GM18951 (cell line): ENCODE data around the gene KRTAP12-1.

Experiments used
- POLR2A ChIP-seq: IDR thresholded peaks from 4 replicates; pipeline ENCODE4 v1.6.1; 2011; ENCODE audit warnings: mild to moderate bottlenecking; ENCODE audit not compliant: insufficient read length, insufficient read depth; ENCODE audit errors: extremely low read depth
- in situ Hi-C: fragments of 300-500 bp; cut with MboI; formaldehyde crosslinking; loops from one replicate; pipeline ENCODE4 v1.12.0; 2022; ENCODE audit warnings: low sequenced_read_pairs, mixed read lengths, inconsistent platforms; ENCODE audit not compliant: unreplicated experiment

The KRTAP12-1 gene, protein sequence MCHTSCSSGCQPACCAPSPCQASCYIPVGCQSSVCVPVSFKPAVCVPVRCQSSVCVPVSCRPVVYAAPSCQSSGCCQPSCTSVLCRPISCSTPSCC

DNA sequence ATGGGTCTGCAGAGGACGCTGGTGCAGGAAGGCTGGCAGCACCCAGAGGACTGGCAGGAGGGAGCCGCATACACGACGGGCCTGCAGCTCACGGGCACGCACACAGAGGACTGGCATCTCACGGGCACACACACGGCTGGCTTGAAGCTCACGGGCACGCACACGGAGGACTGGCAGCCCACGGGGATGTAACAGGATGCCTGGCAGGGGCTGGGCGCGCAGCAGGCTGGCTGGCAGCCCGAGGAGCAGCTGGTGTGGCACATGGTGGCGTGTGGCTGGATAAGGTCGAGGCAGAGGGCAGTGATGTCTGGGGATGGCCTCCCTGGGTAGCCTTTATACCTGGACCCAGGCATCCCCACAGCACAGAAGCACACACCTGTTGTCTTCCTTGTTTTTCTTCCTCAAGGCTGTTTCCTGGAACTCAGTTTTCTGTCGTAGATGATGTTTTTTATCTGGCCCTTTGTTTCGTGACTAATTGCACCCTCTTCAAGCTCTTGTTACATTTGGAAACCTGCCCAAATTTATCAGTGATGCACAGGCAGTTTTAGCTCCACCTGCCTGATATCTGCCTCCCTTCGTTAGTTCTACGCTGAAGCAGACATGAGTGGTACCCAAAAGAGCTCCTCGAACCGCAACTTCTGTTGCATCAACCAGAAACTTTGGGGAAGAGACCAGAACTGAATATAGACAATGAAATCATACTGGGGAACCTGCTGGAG lies at the start of gene KRTAP12-1:
TSS of gene KRTAP12-1 (minus strand) at position 303 of the 719 bp plus-strand sequence. CDS start at position 263, 40 bp downstream.
- in situ Hi-C loops: no loop called here
- no peak for TF ChIP-seq POLR2A

DNA sequence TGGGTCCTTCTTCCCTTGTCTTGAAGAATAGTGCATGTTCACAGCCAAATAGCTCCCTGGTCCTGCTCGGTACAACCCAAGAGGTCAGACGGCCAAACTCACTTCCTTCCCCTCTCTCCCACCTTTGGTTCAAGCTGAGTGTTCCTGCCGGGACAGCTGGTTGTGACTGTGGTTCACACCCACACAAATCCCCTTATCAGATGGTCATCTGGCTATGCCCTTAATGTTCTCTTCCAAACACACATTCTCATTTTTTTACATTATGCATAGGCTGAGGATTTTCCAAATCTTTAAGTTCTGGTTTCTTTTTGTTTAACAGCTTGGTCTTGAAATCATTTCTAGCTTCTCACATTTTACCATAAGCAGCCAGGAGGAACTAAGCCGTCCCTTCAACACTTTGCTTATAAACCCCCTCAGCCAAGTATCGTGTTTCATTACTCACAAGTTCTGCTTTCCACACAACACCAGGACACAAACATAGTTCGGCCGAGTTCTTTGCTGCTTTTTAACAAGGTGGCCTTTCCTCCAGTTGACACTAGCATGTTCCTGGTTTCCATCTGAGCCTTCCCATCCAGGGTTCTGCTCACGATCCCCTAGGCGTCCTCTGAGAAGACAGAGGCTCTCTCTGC lies 49.1 kb upstream of the KRTAP12-1 start:
- TF ChIP-seq POLR2A: no peak
- in situ Hi-C loops: no loop called here

DNA sequence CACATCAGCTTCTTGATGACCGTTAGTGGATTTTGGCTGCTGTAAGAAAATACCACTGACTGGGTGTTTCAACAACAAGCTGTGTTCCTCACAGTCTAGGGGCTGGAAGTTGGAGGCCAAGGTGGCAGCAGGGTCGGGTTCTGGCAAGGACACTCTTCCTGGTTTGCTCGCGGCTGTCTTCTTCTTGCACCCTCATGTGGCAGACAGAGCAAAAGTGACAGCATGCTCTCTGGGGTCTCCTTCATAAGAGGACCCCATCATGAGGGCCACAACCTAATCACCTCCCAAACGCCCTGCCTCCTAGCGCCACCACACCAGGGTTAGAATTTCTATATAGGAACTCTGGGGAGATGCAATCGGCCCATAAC lies 48.0 kb upstream of the KRTAP12-1 start:
- in situ Hi-C loops: no loop called here
- no peak for TF ChIP-seq POLR2A

DNA sequence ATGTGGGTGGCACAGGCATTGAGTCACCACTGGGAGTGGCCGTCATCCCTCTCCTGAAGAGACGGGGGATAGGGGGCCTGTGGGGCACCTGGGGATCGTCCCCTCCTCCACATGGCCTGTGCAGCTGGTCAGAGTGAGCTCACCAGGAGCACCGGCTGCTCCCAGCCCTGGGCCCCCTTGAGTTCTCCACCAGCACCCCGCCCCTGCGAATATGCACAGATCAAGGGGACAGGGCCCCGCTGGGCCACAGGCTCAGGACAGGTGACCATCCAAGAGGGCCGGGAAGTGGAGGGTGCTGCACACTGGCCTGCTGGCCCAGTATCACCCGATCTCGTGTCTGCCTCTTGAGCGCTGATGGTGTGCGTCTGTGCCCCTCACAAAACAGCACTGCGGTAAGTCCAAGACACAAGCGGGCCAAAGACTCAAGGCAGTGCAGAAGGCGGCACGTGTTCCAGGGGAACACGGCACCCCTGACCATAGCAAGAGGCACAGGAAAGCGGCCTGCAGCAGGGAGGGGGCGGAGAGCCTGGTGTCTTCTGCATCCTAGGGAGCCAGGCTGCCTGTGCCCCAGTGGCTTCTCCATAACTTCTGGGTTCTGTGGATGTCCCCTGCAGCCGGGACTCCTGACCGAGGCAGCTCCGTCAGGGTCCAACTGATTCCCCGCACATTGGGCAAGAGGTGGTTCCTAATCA lies 47.5 kb upstream of the KRTAP12-1 start:
- TF ChIP-seq POLR2A: no peak
- in situ Hi-C loops: no loop called here

DNA sequence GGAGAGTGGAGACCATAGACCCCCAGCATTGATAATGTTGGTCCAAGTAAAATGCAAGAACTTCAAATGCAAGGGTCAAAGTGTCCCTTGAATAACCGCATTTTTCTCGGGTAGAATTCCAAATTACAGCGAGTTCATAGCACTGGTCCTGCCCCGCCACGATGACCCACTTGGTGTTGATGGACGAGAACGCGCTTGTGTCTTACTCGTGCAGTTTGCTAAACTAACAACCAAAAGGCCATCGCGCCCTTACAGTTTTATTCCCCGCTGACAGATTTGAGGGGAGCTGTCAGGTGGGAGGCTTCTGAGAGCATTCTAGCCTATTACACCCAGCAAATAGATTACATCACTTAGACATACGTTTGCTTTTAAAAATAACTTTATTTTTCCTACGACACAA lies 46.8 kb upstream of the KRTAP12-1 start:
- in situ Hi-C loops: no loop called here
- TF ChIP-seq POLR2A: no peak

DNA sequence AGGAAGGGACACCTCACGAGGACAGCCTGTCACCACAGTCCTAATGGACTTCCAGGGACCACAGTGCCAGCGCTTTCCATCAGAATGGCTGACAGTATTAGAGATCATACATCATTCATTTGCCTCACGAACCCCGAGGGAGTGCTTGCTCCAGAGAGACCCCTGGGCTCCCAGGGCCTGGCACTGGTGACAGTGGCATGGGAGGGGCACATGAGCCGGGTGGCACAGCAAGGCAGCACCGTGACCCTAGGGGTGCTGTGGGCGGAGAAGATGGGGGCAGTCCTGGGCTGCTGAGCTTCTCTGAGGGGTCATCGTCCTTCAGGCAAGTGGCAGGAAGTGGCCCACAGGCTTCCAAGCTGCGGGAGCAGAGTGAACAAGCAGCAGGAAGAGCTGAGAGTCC lies 45.8 kb upstream of the KRTAP12-1 start:
- in situ Hi-C loops: no loop called here
- no peak for TF ChIP-seq POLR2A

DNA sequence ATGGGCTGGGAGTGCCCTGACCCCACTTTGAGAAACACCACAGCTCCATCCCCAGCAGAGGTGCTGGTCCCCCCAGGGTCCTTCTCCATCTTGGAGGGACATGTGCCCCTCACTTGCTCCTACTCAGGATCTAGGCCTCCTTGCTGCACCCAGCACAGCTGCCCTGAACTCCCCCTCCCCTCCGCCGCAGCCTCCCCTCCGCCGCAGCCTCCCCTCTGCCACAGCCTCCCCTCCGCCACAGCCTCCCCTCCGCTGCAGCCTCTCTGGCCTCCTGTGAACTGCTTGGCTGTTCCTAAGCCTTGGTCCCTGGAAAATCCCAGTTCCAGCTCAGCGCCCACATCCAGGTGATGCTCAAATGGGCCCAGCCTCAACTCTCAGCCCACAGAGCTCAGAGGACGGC lies 45.4 kb upstream of the KRTAP12-1 start:
- TF ChIP-seq POLR2A: no peak
- in situ Hi-C loops: no loop called here

DNA sequence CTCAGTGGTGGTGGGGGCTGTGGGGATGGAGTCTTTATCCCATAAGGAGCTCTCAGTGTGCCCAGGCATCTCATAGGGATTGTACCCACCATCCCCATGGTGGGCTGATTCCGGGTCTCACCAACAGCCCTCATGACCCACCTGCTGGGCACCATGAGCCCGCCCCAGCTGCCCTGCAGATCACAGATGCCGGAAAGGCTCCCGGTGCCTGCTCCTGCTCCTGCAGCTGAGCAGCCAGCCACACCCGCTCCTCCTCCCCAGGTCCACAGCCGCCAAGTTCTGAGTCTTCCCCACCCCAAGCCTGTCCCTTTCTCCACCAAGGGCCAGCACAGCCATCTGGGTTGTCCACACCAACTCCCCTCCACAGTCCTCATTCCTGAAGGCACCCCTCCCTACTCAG lies 44.9 kb upstream of the KRTAP12-1 start:
- TF ChIP-seq POLR2A: no peak
- in situ Hi-C loops: no loop called here

DNA sequence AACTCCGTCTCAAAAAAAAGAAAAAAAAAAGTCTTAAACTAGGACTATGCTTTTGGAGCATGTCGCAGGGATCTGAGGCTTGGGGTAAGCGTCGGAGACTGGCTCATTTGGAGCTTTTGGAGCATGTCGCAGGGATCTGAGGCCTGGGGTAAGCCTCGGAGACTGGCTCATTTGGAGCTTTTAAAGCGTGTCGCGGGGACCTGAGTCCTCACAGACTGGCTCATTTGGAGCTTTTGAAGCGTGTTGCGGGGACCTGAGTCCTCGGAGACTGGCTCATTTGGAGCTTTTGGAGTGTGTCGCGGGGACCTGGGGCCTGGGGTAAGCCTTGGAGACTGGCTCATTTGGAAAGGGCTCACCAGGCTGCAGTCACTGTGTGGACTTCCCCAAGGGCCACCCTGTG lies 43.0 kb upstream of the KRTAP12-1 start:
- in situ Hi-C loops: no loop called here

DNA sequence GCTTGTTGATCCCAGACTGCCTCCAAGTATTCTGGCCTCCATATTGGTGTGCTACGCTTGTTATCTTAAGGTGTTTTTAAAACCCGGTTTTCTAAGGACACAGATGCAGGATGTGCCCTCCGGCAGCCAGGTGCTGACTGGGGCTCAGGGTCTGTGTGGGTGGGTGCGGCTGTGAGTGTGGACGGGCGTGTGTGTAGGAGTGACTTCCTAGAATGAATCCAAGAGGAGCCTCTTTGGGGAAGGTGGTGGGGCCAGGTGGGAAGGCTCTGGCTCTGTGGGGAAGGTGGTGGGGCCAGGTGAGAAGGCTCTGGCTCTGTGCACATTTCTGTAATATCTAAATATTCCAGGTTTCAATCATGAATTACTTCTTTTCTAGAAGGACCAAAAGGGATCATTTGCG lies 42.2 kb upstream of the KRTAP12-1 start:
- no peak for TF ChIP-seq POLR2A
- in situ Hi-C loops: no loop called here

More for the DNA sequence above, 43.0 kb upstream of the KRTAP12-1 start:
- no peak for TF ChIP-seq POLR2A

DNA sequence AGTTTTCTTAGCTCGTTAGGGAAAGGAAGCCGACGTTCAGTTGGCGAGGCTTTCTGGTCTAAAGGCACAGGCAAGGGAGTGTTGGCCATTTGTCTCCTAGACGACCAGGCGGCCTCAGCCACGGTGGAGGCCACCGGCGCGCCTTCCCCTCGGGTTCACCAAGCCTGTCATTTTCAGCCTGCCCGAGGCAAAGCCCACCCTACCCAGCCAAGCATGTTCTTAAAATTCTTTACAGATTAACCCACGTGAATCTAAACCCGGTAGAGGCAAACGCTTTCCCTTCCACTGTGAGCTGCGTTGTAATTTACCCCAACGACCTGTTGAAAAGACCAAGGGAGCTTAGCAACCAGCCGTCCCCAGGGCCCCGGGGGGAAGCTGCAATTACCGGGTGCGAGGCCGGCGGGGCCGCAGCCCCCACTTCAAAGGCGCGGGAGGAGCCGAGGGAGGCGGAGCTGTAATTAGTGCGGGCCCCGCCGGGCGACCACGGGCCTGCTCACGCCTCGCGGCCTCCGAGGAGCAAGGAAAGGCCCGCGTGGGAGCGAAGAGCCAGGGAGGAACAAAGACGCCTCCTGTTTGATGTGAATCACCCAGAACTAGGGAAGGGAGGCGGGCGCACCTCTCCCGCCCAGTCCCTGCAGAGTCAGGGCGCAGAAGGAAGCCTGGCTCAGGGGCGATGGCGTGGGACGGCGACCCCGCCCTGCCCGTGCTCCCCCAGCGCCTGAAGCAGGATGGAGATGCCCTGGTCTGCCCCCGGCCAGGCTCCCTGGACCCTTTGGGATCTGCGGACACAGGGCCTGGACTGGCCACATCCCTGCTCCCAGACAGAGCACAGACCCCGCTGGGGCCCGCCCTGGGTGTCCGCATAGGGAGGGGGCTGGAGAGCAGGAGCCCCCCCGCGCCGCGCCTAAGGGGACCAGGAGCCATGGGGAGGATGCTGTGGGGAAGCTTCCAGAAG lies 41.5 kb upstream of the KRTAP12-1 start:
- in situ Hi-C loops: no loop called here
- TF ChIP-seq POLR2A: no peak

DNA sequence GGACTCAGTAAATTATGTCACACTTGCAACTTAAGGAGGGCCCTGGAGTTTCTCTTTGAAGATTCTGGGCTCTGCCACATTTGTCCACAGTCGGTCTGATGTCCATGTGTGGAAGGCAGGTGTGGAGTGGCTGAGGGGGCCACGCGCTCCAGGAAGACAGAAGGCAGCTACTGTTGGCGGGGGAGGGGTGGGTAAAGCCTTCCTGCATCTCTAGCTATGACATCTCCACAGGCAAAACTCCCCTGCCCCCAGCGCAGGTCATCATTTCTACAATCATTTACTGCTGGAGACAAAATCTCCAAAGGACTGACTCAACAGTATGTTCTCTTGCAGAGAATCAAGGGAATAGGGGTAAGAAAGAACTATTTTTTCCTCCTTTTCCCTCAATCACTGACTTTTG lies 40.8 kb upstream of the KRTAP12-1 start:
- no peak for TF ChIP-seq POLR2A
- in situ Hi-C loops: no loop called here

DNA sequence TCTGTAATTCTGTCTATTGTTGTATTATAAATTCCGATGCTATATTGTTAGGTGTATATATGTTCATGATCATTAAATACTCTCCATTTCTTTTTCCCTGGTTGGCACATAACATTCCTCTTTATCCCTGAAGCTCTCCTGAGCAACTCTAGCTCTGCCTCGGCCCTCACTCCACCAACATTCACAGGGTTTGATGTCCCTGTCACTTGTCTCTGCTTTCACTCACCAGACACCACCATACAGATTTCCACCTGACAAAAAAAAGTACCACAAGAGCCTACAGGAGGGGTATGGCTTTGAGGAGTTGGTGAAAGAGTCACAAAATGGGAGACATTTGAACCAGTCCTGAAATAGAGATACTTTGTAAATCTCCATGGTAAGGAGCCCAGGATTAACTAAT lies 38.2 kb upstream of the KRTAP12-1 start:
- in situ Hi-C loops: no loop called here
- no peak for TF ChIP-seq POLR2A
